ENCODE measurements around the gene CYP11A1.

The CYP11A1 gene

DNA sequence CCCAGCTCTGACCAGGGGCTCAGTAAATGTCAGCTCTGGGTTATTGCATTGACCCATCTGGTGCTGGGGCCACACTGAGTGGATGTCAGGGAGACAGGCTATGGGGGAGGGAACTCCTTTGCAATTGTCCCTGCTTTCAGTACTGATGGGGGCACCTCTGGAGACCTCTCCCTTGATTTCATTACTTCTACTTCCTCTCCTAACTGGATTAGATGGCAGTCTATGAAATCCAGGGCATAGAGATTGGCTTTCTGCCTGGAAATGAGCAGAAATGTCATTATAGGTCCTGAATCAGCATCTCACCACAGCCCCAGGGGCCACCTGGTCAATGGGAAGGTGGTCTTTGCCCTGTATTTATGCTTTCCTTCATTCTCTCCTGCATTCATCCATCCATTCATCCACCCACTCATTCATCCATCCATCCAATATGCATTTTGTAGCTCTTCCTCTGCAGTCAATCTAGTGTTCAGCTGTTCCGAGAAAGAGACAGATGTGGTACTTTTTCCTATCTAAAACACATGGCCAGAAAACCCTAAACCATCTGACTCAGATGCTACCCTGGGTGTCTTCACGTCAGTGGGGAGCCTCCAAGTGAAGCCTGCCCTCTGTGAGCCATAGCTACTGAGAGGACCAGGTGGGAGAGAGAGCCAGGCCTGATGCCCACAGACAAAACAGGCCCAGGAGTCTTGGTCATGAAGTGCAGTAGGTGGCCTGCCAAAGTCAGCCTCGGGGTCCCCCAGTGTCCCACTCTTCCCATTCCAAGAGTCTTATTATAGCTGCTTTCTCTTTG lies 74.2 kb downstream of the CYP11A1 start:
- no peak for DNase-seq

DNA sequence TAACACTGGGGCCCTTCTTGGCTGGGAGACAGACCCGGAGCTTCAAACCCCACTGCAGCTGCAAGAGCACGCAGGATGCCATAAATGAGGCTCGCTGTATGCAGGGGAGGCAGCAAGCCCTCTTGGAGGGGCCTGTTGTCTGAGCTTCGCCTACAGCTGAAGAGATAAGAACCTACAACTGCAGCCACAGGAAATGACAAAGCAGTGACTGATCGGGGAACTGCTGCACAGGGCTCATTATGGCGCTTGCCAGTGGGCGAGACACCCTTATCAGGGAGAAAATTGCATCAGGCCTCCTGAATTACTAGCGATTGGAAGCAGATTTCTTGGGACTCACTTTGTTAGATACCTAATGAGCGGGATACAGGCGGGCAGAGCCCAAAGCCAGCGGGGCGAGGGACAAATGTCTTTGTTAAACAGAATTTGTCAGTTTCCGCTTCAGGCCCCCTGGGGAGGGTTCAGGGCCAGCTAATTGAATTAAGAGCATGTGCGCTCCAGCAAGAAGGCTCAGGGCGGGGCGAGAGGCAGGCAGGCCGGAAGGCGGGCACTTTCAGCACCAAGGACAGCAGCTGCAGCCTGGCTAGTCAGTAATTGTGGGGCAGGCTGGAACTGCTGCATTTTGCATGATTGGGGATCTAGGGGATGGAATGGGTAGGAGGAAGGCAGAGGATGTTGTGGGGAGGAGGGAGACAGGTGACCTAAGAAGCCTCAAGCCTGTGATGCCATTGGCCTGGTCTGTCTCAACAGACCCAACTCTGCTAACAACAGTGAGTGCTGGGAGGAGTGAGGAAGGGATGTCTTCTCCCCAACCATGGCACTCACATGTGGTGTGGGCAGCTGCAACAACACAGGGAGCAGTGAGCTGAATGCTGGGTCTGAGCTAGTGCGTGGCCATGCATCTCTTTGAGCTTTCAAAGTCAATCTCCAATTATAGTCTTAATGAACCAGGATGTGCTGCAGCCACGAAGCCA lies 76.1 kb downstream of the CYP11A1 start:
- peak; percentile 63 for DNase-seq

DNA sequence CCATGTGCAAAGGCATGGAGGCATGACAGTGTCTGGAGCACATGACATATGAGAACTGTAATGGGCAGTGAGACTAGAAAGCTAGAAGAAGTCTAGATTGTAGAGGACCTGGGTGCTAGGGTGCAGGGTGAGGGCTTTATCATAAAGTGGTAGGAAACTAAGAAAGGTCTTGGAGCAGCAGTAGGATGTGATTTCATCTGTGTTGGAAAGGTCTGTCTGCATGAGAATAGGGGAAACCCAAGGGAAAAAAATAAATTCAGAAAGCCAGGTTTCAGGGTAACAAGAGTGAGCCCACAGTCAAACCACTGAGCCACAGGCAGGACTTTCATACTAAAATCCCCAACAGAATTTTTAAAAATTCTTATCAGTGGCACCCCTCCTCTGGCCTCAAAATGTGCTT lies 76.8 kb downstream of the CYP11A1 start:
- DNase-seq, result no peak

DNA sequence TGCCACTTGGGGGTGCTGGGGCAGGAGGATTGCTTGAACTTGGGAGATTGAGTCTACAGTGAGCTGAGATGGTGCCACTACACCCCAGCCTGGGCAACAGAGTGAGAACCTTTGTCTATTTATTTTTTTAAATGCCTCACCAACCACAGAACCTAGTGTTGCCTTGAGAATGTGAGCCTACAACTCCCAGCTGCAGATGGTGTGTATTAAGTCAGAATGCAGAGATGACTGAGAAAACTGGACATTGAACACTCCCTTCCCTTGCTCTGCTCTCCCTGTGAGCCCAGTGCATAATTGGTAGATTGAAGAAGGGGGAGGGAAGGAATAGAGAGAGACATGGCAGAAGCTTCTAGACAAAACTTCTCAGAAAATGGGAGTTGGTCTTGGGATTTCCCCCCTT lies 77.8 kb downstream of the CYP11A1 start:
- DNase-seq, result no peak

All from DMS79 treated with DMSO at 0.1 percent for 48 hours (cell line).